IMR-90 (cell line): ENCODE measurements around the gene CPEB3. TPM values are rescaled to one million over a fixed set of nuclear protein-coding genes. Genes with fewer than 3 reads are reported as not detected.

ENCODE experiments used
- ATAC-seq: fragments of 200-7000 bp; cut with Tn5 transposase; 2 replicates; pipeline ENCODE4 v1.9.1; 2020; ENCODE audit warnings: low read depth, mild to moderate bottlenecking, moderate library complexity
- BruUV-seq: library from RNA; stranded (reverse); fragments of 400-500 nt; replicated peaks from 2 replicates; lab custom pipeline; 2021; lab: Mats Ljungman, UMichigan
- CTCF ChIA-PET: fragments of 300-600 bp; formaldehyde crosslinking; extraction: SDS; loops from one replicate; lab custom pipeline; 2021; ENCODE audit warnings: antibody characterized with exemption; lab: Yijun Ruan, JAX
- POLR2A ChIA-PET: fragments of 300-600 bp; sonication (Branson Sonifier 250); formaldehyde crosslinking; loops from one replicate; lab custom pipeline; 2022; ENCODE audit warnings: antibody characterized with exemption; ENCODE audit not compliant: unreplicated experiment; lab: Charles Lee
- DNase-seq: peaks from one replicate; pipeline ENCODE4 v3.0.0; 2013
- H2AFZ ChIP-seq: replicated peaks from 2 replicates; pipeline ENCODE3; 2013; ENCODE audit warnings: low read length, mild to moderate bottlenecking; ENCODE audit not compliant: poor library complexity
- H2AK5ac ChIP-seq: 2 replicates; pipeline ENCODE4 v1.6.1; 2013; ENCODE audit warnings: low read depth, low read length, inconsistent platforms
- H2AK9ac ChIP-seq: replicated peaks from 2 replicates; pipeline ENCODE3; 2013; ENCODE audit warnings: mild to moderate bottlenecking, low read depth, low read length, moderate library complexity; ENCODE audit not compliant: poor library complexity
- H2BK120ac ChIP-seq: 2 replicates; pipeline ENCODE4 v1.6.1; 2013; ENCODE audit warnings: low read depth, low read length, inconsistent platforms
- H2BK15ac ChIP-seq: 3 replicates; pipeline ENCODE4 v1.6.1; 2013; ENCODE audit warnings: low read depth, low read length, inconsistent platforms
- H2BK20ac ChIP-seq: 2 replicates; pipeline ENCODE4 v1.6.1; 2013; ENCODE audit warnings: low read depth, mild to moderate bottlenecking, inconsistent platforms, low read length, moderate library complexity
- H2BK5ac ChIP-seq: 2 replicates; pipeline ENCODE4 v1.6.1; 2013; ENCODE audit warnings: mild to moderate bottlenecking, low read depth, low read length, inconsistent platforms; ENCODE audit not compliant: poor library complexity, severe bottlenecking
- H3K14ac ChIP-seq: replicated peaks from 2 replicates; pipeline ENCODE4 v1.6.1; 2013; ENCODE audit warnings: low read depth, low read length, inconsistent platforms
- H3K18ac ChIP-seq: 2 replicates; pipeline ENCODE4 v1.6.1; 2013; ENCODE audit warnings: low read depth, low read length, control low read depth
- H3K23ac ChIP-seq: 2 replicates; pipeline ENCODE4 v1.6.1; 2013; ENCODE audit warnings: low read depth, low read length, inconsistent platforms
- H3K27ac ChIP-seq: 2 replicates; pipeline ENCODE4 v1.5.1; 2013; ENCODE audit warnings: mild to moderate bottlenecking, control low read depth, low read length; ENCODE audit not compliant: insufficient read depth
- H3K27me3 ChIP-seq: 2 replicates; pipeline ENCODE4 v1.6.1; 2013; ENCODE audit warnings: low read length; ENCODE audit not compliant: control insufficient read depth, insufficient read depth
- H3K36me3 ChIP-seq: 2 replicates; pipeline ENCODE4 v1.6.1; 2013; ENCODE audit warnings: low read length, mixed read lengths; ENCODE audit not compliant: control insufficient read depth, insufficient read depth
- H3K4ac ChIP-seq: 2 replicates; pipeline ENCODE4 v1.6.1; 2013; ENCODE audit warnings: low read depth, low read length, inconsistent platforms
- H3K4me1 ChIP-seq: 2 replicates; pipeline ENCODE4 v1.6.1; 2013; ENCODE audit warnings: low read length, mixed read lengths; ENCODE audit not compliant: control insufficient read depth, insufficient read depth
- H3K4me2 ChIP-seq: 2 replicates; pipeline ENCODE4 v1.6.1; 2013; ENCODE audit warnings: low read depth, mild to moderate bottlenecking, control low read depth, low read length, moderate library complexity
- H3K4me3 ChIP-seq: 2 replicates; pipeline ENCODE4 v1.5.1; 2013; ENCODE audit warnings: low read depth, mild to moderate bottlenecking, control low read depth, low read length, moderate library complexity; ENCODE audit not compliant: insufficient read depth
- H3K56ac ChIP-seq: 2 replicates; pipeline ENCODE4 v1.6.1; 2013; ENCODE audit warnings: low read length, inconsistent platforms; ENCODE audit not compliant: insufficient read depth; ENCODE audit errors: extremely low read depth
- H3K79me1 ChIP-seq, 2 experiments: 2 replicates each; pipeline ENCODE4 v1.6.1; 2013; ENCODE audit warnings: low read length in 2 of 2, inconsistent platforms in 1 of 2, low read depth in 1 of 2
- H3K9ac ChIP-seq: 2 replicates; pipeline ENCODE4 v1.6.1; 2013; ENCODE audit warnings: low read depth, low read length, control low read depth
- H3K9me1 ChIP-seq: 2 replicates; pipeline ENCODE4 v1.6.1; 2013; ENCODE audit warnings: low read length, inconsistent platforms; ENCODE audit not compliant: insufficient read depth
- H3K9me3 ChIP-seq: 2 replicates; pipeline ENCODE4 v1.6.1; 2013; ENCODE audit warnings: low read length; ENCODE audit not compliant: control insufficient read depth, insufficient read depth
- H4K20me1 ChIP-seq: 2 replicates; pipeline ENCODE4 v1.6.1; 2013; ENCODE audit warnings: low read length, inconsistent platforms; ENCODE audit not compliant: insufficient read depth
- H4K5ac ChIP-seq: 2 replicates; pipeline ENCODE4 v1.6.1; 2013; ENCODE audit warnings: mild to moderate bottlenecking, low read depth, low read length, control low read depth
- H4K8ac ChIP-seq, 2 experiments: 2 replicates each; pipeline ENCODE4 v1.6.1; 2013; ENCODE audit warnings: low read depth in 2 of 2, low read length in 2 of 2, control low read depth in 1 of 2, inconsistent platforms in 1 of 2
- H4K91ac ChIP-seq: 2 replicates; pipeline ENCODE4 v1.6.1; 2013; ENCODE audit warnings: low read depth, low read length, inconsistent platforms; ENCODE audit not compliant: insufficient read depth
- BHLHE40 ChIP-seq: fragments of 150-350 bp; IDR thresholded peaks from 2 replicates; pipeline ENCODE4 v1.6.1; 2016; ENCODE audit warnings: mild to moderate bottlenecking, low read depth, low read length
- CEBPB ChIP-seq: IDR thresholded peaks from 2 replicates; pipeline ENCODE4 v1.6.1; 2012; ENCODE audit warnings: low read depth, low read length, improper control_type of control experiment
- CHD1 ChIP-seq: IDR thresholded peaks from 2 replicates; pipeline ENCODE4 v1.6.1; 2012; ENCODE audit warnings: low read depth, low read length, improper control_type of control experiment
- CTCF ChIP-seq: conservative IDR thresholded peaks from 2 replicates; pipeline ENCODE4 v1.5.1; 2012; ENCODE audit warnings: mild to moderate bottlenecking, low read depth, low read length, improper control_type of control experiment
- FOS ChIP-seq: fragments of 150-350 bp; IDR thresholded peaks from 2 replicates; pipeline ENCODE4 v1.6.1; 2016; ENCODE audit warnings: low read depth, low read length
- MAFK ChIP-seq: IDR thresholded peaks from 2 replicates; pipeline ENCODE4 v1.6.1; 2012; ENCODE audit warnings: low read depth, low read length, improper control_type of control experiment
- MAZ ChIP-seq: IDR thresholded peaks from 2 replicates; pipeline ENCODE4 v1.6.1; 2012; ENCODE audit warnings: low read depth, mild to moderate bottlenecking, low read length, improper control_type of control experiment, moderate library complexity, borderline replicate concordance
- MXI1 ChIP-seq: IDR thresholded peaks from 2 replicates; pipeline ENCODE4 v1.6.1; 2012; ENCODE audit warnings: low read depth, mild to moderate bottlenecking, low read length, moderate library complexity, borderline replicate concordance
- NFE2L2 ChIP-seq: fragments of 150-350 bp; IDR thresholded peaks from 2 replicates; pipeline ENCODE4 v1.6.1; 2016; ENCODE audit warnings: low read depth, mild to moderate bottlenecking, low read length
- POLR2A ChIP-seq: IDR thresholded peaks from 2 replicates; pipeline ENCODE4 v1.6.1; 2012; ENCODE audit warnings: mild to moderate bottlenecking, low read depth, low read length
- RAD21 ChIP-seq: IDR thresholded peaks from 2 replicates; pipeline ENCODE4 v1.6.1; 2012; ENCODE audit warnings: low read length, improper control_type of control experiment
- RCOR1 ChIP-seq: IDR thresholded peaks from 2 replicates; pipeline ENCODE4 v1.6.1; 2012; ENCODE audit warnings: mild to moderate bottlenecking, low read length, improper control_type of control experiment; ENCODE audit not compliant: insufficient replicate concordance
- RFX5 ChIP-seq: IDR thresholded peaks from 2 replicates; pipeline ENCODE4 v1.8.0; 2012; ENCODE audit warnings: low read depth, mild to moderate bottlenecking, low read length, moderate library complexity
- USF2 ChIP-seq: fragments of 150-350 bp; IDR thresholded peaks from 2 replicates; pipeline ENCODE4 v1.6.1; 2017; ENCODE audit warnings: mild to moderate bottlenecking, antibody characterized with exemption, low read length, low read depth
- WGBS, 2 experiments: methylation state at CpG; one replicate each; pipeline versions ENCODE4 v1.1.5 to v1.1.7; 2013; ENCODE audit warnings: missing lambda C conversion rate in 2 of 2; ENCODE audit not compliant: insufficient read length in 1 of 2; ENCODE audit errors: extremely low coverage in 2 of 2; 5-methylcytosine and 5-hydroxymethylcytosine counted together
- dilution Hi-C: fragments of 300-500 bp; cut with HindIII; formaldehyde crosslinking; loops from one replicate; pipeline ENCODE4 v1.14.3; 2018; ENCODE audit warnings: low sequenced_read_pairs; ENCODE audit not compliant: unreplicated experiment
- in situ Hi-C: fragments of 300-500 bp; cut with MboI; formaldehyde crosslinking; loops from 3 replicates; pipeline ENCODE4 v1.14.3; 2019; ENCODE audit warnings: low sequenced_read_pairs, inconsistent platforms, mixed read lengths
- intact Hi-C: fragments of 100-400 bp; cut with micrococcal nuclease; formaldehyde crosslinking; loops from 2 replicates; pipeline ENCODE4 v1.10.0; 2022
- polyA plus RNA-seq, 3 experiments: library from polyadenylated mRNA; depleted of rRNA; stranded (reverse); fragments of >200 nt; gene quantifications; 2 replicates each; pipeline ENCODE4 v1.2.3, GENCODE V29; 2012; ENCODE audit warnings: low replicate concordance in 1 of 3
- total RNA-seq: library from RNA; depleted of rRNA; stranded (reverse); fragments of >200 nt; gene quantifications from 2 replicates; pipeline ENCODE4 v1.2.3, GENCODE V29; 2012
- TF ChIP-seq, protein P1 (sequence below): fragments of 150-350 bp; IDR thresholded peaks from 2 replicates; pipeline ENCODE4 v1.6.1; 2016; ENCODE audit warnings: low read depth, mild to moderate bottlenecking, low read length, moderate library complexity, borderline replicate concordance

CPEB3 gene
- total and polyA plus RNA-seq, 2 of the 4 experiments (the other 2 are of a cell fraction) = 0.18 to 0.36 TPM

DNA sequence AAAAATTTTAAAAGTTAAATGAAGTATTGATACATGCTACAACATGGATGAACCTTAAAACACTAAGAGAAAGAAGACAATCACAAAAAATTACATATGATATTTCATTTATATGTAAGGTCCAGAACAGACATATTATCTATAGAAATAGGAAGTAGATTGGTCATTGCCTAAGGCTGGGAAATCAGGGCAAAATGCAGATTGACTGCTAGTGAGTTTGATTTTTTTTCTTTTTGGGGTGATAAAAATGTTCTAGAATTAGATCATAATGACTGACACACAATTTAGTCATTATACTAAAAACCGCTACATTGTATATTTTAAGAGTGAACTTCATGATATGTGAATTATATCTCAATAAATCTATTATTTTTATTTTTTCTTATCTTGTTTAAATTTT is 88.3 kb downstream of the CPEB3 start:
- Histone ChIP-seq H4K91ac (no peak overlapping the region), H3K4me1 (no peaks in the 10 kb centered on the region), H4K20me1 (no peaks in the 10 kb centered on the region), H3K79me1 (no peaks in the 10 kb centered on the region; a peak in 1 of 4 replicates), H3K36me3 (no peaks in the 10 kb centered on the region), H4K5ac (no peak overlapping the region), H3K9ac (no peak overlapping the region), H3K56ac (no peak overlapping the region), H3K27me3 (no peaks in the 10 kb centered on the region), H3K9me3 (no peaks in the 10 kb centered on the region), H2AFZ (no peak overlapping the region), H3K9me1 (no peaks in the 10 kb centered on the region), H3K18ac (no peak overlapping the region), H3K23ac (no peak overlapping the region), H2BK20ac (no peak overlapping the region), H2BK5ac (no peak overlapping the region), H3K4ac (no peak overlapping the region), H2BK120ac (no peak overlapping the region), H3K27ac (no peak overlapping the region), H3K4me3 (no peak overlapping the region), H2AK9ac (no peak overlapping the region), H2AK5ac (no peak overlapping the region), H2BK15ac (no peak overlapping the region), H4K8ac (no peak overlapping the region), H3K4me2 (no peak overlapping the region), H3K14ac (no peak overlapping the region)
- TF ChIP-seq RCOR1 = no peak
- no peak for TF ChIP-seq NFE2L2
- no peak for TF ChIP-seq POLR2A
- no peak for TF ChIP-seq FOS
- no peak for TF ChIP-seq BHLHE40
- TF ChIP-seq CTCF = no peak
- no peak for TF ChIP-seq RAD21
- no peak for TF ChIP-seq MXI1
- no peak for TF ChIP-seq CHD1
- no peak for TF ChIP-seq CEBPB
- TF ChIP-seq, protein P1, sequence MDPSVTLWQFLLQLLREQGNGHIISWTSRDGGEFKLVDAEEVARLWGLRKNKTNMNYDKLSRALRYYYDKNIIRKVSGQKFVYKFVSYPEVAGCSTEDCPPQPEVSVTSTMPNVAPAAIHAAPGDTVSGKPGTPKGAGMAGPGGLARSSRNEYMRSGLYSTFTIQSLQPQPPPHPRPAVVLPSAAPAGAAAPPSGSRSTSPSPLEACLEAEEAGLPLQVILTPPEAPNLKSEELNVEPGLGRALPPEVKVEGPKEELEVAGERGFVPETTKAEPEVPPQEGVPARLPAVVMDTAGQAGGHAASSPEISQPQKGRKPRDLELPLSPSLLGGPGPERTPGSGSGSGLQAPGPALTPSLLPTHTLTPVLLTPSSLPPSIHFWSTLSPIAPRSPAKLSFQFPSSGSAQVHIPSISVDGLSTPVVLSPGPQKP = no peak
- no peak for TF ChIP-seq MAZ
- no peak for TF ChIP-seq USF2
- no peak for TF ChIP-seq MAFK
- no peak for TF ChIP-seq RFX5
- intact Hi-C loops = no loop called here
- WGBS, 2 experiments = no CpG with 5 or more reads among the region's 1 CpG
- dilution Hi-C loops = no loop called here
- DNase-seq = no peak
- in situ Hi-C loops = no loop called here
- CTCF ChIA-PET = no interaction called here
- POLR2A ChIA-PET = no interaction called here
- no TSS peak for BruUV-seq
- ATAC-seq = no peak
